HG03280 (cell line): ENCODE measurements around the gene TSSC4.
A peak's percentile ranks its signal among the peaks of the same experiment; 100 is the strongest.

Source experiments
- ATAC-seq: cut with Tn5 transposase; IDR thresholded peaks from one replicate; pipeline ENCODE4 v1.9.1; 2021; ENCODE audit warnings: mild to moderate bottlenecking, moderate library complexity; ENCODE audit not compliant: unreplicated experiment

The TSSC4 gene

DNA sequence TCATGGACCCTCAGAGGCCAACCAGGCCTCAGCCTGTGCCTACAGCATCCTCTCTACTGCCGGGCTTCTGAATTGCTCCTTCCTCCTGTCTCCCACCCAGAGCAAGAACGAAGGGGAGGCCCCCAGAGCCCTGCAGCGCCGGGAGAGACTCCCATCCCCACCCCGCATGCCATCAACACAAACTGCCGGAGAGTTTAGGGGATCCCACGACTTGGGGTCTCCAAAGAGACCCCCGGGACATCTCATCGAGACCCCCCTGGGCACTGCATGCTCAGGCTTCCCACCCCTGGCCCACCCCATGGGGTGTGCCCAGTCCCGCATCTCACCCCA, 31.7 kb upstream of the TSSC4 start:
- no peak for ATAC-seq

DNA sequence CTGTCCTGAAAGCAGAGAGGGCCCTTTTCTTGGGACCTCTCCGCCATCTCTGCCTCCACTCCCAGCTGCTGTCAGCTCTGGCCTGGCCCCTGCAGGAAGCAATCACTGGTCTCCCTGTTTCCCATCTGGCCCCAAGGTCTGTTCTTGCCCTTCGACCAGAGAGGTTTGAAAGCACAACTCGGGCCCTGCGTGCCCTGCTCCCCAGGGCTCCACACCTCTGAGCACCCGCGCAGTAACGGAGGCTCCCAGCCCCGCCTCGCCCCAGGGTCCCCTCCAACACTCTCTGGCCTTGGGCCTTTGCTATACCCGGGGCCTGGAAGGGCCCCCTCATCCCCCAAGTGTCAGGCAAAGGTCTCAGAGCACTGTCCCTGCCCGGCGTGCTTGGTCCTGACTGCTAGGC, 31.2 kb upstream of the TSSC4 start:
- no peak for ATAC-seq

DNA sequence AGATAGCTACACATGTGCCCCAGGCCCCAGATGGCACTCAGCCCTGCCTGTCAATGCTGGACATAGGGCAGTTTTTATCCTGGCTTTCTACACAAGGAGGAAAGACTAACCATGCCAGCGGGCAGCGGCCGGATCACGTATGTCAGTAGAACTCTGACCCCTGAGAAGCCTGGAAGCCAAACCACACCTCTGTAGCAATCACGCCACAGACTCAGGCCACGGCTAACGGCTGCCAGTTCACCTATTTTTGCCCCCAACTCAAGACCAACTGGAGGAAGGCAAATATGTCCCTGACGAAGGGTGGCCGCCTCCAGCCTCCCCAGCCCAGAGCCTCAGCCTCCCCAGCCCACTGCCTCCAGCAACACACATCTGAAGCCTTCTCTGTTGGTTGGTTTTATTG, 30.7 kb upstream of the TSSC4 start:
- ATAC-seq: no peak

DNA sequence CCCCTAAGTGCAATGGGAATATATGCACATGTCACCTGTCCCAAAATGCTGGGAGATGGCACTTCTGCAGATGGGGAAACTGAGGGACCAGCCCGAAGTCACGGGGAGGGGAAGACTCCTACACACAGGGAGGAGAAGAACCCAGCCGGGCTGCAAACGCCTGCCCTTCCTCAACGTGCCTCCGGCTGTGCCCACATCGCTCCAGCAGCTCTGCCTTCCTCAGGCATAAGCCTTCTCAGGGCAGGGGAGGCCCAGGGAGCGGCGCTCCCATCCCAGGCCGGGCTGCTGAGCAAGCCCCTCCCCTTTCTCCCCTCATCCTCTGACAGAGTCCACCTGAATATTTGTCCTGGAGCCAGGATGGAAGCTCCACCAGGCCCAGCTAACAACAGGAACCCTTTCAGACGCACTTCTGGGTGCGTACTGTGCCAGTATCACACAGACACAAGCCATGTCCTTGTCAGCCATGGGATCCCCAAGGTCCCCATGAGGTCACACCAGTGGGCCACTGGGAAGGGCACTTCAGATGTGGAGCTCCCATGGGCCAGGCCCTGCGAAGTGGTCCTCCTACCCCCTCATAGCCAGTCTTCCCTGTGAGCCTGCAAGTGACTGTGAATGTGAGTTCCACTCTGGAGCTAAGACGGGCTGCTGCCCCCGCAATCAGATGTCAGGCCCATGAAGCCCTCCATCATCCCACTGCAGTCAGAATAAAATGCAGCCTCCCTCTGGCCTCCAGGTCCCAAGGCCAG, 25.9 kb upstream of the TSSC4 start:
- no peak for ATAC-seq

DNA sequence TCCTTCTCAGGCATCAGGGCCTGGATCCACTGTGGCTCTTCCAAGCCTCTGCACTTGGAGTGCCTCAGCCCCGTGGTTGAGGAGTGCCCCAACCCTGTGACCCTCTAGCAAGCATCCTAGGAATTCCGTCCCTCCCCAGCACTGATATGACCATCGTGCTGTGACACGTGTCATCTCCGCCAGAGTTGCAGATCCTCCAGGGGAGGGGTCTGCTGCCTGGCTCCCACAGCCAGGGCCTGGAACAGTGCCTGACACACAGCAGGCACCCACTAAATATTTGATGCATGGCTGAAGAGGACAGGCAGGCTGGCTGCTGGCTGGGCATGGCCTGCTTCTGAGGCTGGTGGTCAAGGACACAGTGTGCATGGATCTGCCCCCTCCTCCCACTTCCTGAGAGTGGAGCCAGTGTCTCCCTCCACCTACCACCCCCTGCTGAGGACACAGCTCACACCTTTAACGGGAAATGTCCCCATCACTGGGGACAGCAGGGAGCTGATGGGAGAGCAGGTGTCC, 25.2 kb upstream of the TSSC4 start:
- ATAC-seq: no peak

DNA sequence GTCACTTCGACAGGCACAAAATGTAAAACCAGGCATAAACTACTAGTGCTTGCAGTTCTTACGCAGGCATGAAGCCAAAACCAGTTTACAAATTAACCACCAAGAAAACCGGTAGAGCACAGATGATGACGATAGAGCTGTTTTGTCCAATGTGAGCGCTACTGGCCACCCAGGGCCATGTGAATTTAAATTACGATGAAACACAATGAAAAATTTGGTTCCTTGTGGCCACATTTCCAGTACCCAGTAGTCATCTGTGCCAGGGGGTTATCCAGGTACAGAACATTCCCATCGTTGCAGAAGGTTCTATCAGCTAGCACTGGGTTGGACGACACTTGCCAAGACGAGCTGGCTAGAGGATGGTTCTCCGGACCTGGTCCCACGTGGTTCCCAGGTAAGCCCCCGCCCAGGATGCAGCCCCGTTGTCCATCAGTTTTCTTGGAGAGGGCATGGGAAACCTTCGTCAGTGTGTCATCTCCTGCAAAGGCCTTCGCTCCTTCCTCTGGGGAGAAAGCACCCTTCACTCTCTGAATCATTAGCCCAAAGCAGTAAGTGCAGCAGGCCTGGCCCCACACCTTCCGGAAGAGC, 24.5 kb upstream of the TSSC4 start:
- no peak for ATAC-seq

DNA sequence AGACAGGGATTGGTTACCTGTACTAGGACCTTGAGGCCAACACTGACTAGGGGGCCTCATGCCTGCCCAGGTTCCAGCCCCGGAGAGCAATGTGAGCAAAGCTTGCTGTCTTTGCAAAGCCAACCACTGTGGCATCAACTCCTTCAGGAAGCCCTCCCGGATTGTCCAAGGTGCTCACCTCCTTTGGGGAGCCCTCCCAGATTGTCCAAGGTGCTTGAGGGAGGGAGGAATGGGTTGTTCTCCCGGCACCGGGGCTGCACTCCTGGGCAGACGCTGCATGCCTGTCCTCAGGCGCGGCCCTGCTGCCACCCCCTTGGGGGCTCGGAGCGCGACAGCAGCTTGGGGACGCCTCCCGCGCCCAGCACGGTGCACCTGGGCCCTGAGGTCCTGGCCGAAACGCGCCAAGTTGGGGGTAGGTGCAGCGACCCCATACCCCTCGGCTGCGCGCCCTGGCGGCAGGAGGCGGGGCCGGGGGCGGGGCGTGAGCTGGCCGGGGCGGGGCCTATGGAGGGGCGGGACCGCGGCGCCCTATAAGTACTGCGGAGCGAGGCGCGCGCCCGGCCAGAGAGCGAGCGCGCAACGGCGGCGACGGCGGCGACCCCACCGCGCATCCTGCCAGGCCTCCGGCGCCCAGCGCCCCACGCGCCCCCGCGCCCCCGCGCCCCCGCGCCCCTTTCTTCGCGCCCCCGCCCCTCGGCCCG, 23.6 kb upstream of the TSSC4 start, which contains the start of gene CD81:
CD81 (plus strand) TSS at position 560 of the 701 bp plus-strand sequence. CDS start 240 bp downstream, outside the sequence.
- peak; percentile 53 for ATAC-seq

DNA sequence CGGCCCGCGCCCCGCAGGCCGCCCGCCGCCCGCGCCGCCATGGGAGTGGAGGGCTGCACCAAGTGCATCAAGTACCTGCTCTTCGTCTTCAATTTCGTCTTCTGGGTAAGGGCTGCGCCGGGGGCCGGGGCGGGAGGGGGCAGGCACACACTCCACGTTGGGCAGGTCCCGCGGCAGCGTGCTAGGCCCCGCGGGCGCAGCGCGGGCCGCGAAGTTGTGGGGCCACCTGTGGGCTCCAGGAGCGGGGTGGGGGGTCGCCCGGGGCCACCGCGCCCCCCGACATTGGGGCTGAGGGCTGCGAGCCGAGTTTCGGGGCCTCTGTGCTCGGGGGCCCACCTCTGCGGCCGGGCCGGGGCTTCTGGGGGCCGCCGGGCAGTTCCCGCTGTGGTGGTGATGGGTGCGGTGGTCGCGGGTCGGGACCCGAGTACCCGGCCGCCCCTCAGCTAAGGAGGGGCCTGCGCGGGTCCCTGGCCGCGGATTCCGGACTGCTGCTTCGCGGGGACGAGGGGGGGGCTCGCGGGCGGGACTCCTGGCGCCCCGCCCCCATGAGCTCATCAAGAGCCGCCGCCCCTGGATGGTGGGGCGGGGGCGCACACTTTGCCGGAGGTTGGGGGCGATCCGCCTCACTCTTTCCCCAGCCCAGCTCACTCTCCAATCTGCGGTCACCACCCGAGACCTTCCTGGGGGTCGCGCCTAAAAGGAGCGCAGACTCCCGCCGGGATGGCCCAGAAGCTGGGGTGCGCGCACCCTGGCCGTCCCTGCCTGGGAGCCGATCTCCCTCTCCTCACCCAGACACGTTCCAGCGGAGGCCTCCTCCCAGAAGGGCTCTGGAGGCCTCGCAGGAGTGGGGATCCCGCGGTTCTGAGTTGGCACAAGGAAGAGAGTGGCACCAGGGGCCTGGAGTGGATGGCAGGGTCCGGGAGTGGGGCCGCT, 22.8 kb upstream of the TSSC4 start:
- ATAC-seq: peak; percentile 28

DNA sequence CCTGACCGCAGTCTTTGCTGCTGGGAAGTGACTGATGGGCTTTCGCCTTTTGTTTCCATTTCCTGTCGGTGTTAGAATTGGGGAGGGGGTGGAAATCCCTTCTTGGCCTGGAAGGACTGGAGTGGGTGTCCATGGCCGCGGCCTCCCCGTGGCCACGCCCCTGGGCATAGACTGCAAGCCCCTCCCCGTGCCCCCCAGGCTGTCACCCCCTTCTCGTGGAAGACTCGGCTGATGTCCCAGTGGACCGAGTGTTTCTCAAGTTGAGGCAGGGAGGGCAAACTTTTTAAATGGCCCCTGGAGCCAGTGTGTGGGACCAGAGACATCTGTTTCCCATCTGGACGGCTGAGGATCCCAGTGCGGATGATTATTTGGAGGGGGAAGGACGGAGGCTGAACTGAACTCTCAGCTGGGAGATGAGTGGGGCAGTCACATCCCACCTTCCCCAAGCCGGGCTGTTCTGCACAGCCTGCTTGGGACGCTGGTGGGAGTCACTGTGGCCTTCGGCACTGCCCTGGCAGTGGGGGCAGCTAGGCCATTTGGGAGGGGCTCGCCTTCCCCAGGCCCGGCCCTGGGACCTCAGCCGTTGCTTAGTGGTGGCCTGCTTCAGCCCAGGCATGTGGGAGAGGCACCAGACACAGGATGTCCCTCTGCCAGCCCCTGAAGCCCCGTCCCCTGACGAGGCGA, 21.9 kb upstream of the TSSC4 start:
- no peak for ATAC-seq

DNA sequence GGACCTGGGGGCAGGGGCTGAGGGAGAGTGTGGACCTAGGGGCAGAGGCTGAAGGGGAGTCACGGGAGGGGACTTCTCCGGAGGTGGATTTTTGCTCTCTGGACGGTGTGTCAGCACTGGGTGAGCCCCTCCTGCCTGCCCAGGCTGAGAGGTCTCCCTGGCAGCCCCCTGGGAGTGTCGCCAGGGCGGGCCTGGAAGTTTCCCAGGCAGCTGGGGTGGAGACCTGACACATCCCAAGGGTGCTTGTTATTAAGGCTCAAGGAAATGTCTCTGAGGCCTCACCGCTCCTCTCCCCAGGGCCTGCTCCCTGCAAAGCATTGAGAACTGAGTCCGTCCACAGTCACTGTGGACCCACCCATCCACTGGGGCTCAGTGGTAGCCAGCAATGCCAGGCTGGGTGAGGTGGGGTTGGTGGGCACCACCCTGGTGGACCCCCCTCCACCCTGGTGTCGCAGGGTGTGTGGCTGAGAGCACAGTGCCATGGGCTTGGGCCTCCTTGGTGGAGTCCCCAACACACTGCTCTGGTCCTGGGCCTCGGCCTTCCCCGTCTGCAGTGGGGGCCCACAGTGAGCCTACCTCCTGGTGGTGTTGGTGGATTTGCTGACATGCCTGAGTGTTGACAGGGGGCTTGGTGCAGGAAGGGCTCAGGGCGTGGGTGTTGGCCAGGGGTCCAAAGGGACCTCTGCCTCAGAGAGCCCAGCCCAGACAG, 20.9 kb upstream of the TSSC4 start:
- ATAC-seq: no peak

DNA sequence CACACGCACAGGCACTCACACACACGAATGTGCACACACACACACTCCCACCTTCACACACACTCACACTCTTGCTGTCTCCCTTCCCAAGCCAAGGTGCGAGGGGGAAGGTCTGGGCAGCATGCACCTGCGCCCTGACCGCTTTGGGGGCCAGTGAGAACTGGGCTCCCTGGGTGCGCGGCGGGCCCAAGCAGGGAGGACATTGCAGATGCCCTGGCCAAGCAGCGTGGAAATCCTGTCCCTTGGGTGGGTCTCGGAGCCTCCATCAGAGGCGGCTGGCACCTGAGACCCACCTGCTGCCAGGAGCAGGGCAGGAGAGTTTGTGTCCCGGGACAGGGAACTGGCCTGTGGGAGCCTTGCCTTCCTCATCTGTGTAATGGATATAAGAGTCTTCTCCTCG, 20.2 kb upstream of the TSSC4 start:
- ATAC-seq: no peak

DNA sequence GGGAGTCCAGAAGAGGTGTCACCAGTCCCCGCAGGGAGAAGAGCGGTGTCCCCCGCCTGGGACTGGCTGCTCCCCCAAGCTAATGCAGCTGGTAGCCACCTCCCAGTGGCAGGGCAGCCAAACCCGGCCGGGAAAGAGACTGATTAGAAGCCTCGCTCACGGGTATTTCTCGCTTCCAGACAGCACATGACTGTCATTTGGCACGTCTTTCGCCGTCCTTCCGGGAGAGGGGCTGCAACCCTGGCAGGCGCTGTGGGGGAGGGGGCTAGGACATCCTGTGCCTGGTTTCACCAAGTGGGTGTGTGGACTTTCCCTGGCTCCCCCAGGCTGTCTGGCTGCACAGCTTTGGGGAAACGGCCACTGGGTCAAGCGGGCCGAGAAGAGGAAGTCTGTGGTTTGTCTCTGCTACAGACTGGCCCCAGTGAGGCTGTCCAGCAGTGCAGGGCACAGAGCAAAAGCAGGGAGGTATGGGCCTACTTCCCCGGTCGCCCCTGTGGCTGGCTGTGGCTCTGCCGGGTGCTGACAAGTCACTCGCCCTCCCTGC, 19.7 kb upstream of the TSSC4 start:
- ATAC-seq: no peak

DNA sequence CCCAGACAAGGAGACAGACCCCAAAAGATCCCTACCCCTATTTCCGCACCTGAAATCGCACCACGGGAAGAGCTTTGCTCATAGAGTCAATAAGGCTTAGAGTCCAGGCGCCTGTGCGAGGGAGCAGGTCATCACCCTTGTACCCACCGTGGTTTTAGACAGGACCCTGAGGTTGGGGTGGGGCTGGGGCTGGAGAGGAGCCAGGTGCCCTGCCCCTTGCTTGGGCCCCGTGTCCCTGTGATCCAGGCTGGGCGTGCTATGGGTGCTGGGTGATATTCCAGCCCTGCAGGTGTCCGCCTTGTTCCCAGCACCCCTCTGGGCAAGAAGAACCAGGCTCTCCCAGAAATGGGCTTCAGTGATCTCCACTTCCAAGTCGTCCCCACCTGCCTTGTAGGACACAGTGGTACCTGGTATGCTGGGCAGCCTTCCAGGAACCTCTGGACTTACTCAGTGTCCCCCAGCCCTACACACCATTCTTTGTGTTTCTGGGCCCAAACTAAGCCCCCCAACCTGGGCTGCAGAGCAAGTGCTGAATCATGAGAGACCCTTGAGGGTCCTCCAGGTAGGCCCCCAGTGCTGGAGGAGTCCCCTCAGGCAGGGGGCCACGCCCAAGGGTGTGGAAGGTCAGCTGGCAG, 18.9 kb upstream of the TSSC4 start:
- no peak for ATAC-seq

DNA sequence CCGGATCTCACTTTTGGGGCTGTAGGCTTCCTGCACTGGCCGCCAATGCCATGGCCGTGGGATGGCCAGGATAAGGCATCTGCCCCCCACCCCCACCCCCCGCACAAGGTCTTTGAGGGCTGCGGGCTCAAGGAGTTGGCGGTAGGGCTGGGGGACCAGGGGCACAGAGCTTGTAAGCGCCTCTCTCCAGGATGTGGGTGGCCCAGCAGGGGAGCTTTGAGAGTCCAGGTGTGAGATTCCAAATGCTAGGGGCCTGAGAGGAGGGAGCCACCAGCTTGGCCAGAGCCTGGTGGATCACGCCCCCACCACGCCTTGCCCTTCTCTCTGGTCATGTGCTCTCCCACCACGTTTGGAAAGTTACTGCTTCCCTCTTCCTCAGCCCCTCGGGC, 18.4 kb upstream of the TSSC4 start:
- no peak for ATAC-seq

DNA sequence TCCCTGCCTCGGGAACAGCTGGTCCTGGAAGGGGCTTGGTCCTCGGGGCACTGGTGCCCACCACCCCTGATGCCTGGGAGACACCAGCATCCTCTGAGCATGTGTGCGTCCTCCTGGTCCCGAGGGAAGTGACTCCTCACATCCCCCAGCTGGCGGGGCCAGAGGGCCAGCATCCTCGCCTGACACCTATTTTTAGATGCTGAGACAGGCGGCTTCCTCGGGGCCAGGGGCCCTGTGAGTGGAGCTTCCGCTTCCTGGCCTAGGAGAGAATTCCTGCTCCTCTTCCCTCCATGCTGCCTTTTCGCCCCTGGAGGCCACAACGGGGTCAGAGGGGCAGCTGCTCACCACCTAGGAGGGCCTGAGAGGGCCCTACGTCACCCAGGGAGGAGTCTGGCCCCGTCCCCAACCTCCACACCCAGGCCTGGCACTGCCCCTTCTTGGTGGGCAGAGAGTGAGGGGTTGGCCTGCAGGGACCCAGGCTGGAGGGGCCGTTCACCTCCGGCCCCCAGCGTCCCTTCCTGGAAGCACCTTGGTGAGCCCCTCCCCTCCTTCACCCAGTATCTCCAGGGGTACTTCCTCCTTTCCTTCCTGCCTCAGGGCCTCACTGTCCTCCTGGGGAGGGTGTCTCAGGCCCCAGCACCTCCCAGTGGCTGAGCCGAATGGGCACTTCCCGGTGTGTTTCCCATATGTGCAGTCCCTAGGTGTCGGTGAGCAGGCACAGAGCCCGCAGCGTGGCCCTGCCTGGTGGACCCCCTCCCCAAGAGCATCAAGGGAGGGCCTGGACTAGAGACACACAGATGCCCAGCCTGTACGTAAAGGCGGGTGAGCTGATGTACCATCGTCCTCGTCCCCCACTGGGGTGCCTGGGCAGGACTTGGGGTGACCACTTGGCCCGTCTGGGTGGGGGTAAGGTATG, 17.4 kb upstream of the TSSC4 start:
- ATAC-seq: no peak

DNA sequence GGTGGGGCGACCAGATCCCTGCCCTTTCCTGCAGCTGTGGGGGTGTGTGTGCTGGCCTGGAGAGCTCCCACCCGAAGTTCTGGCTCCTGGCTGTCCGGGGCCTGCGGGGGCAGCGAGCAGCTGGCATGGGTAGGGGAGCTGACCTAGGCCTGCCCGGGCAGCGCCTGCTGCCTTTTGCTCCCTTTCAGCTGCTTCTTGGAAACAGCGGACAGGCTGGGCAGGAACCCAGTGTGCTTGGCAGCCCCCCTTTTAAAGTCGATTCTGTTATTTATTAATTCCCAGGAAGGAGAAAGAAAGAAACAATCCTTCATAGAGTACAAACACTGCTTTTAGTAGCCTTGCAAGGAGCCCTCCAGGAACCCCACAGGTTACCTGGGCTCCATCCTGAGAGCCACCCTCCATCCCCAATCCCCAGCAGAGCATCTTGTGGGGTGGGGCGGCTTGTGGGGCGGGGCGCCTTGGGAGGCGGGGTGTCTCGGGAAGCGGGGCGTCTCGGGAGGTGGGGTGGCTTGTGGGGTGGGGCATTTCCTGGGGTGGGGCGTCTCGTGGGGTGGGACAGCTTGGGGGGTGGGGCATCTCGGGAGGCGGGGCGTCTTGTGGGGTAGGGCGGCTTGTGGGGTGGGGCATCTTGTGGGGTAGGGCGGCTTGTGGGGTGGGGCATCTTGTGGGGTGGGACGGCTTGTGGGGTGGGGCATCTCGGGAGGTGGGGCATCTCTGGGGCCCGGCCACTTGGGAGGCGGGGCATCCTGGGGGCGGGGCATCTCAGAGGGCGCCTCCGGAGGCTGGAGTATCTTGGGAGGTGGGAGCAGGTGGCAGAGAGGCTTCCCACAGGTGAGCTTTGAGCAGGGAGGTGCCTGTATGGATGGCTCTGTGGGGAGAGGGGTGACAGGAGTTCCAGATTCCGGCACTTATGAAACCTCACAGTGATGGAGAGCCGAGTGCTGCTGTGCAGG, 16.4 kb upstream of the TSSC4 start:
- no peak for ATAC-seq
